GM18873 (cell line): ENCODE measurements around the gene IGF1R.

Source experiments
- ATAC-seq: cut with Tn5 transposase; IDR thresholded peaks from one replicate; pipeline ENCODE4 v1.9.1; 2021; ENCODE audit warnings: mild to moderate bottlenecking, moderate library complexity, moderate number of reproducible peaks; ENCODE audit not compliant: unreplicated experiment, low FRiP score

Gene IGF1R

DNA sequence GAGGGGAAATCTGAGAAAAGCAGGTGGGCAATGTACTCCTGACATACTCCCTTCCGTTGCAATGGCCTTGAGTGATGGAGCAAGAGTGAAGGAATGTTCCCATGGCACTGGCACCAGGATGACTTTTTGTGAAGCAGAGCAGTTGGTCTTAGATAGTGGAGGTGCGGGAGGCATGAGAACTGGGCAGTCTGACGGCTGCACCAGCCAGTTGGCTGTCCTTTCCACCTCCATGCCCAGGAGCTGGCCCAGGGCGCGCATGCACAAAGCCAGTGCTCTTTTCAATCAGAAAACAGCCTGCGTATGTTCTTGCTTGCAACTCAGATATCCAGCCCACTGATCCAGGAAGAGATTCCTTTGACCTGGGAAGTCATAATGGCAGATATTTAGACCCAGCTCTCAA lies 222.4 kb downstream of the IGF1R start:
- ATAC-seq: no peak

DNA sequence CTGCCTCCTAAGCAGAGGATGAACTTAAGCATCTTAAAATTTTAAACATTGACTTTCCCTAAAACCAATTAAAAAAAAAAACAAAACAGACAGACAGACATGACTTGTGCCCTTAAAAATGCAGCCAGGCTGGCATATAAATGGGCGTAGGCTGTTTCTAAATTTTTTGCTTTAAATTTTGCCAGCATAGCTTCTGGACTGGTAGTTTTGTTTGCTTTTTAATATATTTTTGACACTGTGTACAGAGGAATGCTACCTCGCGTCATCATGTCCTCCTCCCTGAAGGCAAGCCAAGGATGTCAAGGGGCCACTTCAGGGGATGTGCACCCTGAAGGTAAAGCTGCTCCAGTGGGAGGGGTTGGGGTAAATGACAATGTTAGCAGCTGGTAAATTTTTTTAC lies 224.4 kb downstream of the IGF1R start:
- ATAC-seq: no peak

- ATAC-seq: no peak
Observed at GRCh38 chr15:98873441-98874218, 225.3 kb downstream of the IGF1R start.

DNA sequence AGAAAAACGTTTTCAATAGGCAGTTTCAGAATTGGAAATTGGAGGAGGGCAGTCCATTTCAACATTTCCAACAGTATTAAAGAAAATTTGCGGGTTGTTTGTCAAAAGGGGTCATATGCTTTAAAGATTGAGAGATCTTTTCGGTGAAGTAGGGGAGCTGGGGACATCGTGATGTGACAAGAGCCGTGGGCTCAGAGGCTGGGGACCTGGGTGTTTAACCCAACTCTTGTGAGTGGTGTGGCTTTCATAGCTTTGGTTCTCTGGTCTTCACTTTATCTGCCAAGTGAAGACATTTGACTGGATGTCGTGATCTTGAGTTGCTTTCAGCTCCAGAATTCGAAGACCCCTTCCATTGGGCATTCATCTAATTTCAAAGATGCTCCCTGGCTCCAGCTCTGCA lies 226.0 kb downstream of the IGF1R start:
- ATAC-seq: no peak

DNA sequence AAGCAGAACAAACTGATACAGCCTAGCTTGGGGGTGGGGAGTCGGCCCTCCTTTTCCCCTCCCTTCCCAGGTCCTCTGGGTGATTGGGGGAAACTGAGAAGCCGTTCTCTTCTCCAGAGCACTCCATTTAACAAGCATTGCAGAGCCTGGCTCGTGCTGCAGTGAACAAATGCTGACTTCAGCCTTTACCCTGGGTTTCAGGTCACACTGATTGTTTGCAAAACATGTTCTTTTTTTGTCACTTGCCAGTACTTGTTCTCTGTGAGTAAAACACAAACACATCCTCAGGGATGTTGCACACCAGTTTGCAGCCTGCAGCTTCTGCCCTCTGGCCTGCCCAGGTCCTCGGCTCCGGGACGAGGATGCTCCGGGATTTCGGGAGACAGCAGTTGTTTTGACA lies 226.4 kb downstream of the IGF1R start:
- ATAC-seq: no peak

GRCh38 chr15:98875309-98875708 lies 227.0 kb downstream of the IGF1R start:
- ATAC-seq: no peak

DNA sequence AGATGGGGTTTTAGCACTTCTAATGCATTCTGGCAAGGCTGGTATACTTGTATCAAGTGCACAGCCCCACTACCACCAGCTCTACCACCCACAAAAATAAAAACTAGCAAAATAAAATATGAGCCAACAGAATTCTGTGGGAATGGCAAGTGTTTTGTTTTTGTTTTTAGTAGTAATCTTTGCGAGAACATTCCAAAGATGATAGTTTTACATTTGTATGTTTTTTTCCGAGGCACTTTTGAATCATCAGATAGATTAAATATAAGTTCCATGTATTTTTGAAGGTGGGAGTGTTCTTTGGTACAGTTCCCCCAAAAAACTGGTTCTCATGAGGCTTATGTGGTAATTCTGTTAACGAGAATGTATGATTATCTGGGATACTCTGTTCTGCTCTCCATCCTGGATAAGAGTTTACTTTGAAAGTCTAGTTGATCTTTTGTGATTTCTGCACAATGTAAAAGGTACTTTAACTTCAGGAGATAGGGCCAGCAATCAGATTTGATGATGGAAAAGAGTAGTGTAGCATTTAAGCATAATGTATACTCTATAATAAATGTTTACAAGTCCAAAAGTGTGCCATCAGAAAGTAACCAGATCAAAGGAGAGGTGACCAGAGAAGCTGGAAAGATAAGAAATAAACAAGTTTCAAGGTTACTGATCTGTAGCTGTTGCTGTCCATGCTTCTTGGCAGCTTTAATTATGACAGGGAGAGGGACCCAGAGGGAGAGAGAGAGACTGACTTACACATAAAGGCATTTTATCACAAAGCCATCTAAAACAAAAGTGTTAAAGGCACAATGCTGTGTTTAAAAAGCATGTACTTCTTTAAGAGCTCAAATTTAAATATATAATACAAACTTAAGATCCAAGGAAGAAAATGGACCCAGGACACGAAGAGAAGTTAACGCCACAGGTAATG lies 228.4 kb downstream of the IGF1R start:
- ATAC-seq: no peak

DNA sequence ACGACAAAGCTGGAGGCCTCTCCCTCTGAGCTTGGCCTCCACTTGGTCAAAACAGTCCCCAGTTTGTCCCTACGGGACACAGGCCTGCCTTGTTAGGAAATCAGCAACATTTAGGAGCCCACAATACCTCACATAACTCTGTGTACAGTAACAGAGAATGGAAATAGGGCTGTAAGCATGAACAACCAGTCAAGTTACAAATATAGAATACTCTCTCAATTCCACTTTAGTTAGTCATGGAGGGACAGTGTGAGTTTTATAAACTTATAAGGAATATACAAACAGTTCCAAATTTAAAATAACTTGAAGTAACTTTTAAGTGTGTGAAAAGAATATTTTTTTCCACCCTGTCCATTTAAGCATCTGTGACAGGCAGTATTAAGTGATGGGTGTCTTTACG lies 229.8 kb downstream of the IGF1R start:
- no peak for ATAC-seq

GRCh38 chr15:98878862-98879261 lies 230.5 kb downstream of the IGF1R start:
- ATAC-seq: no peak

DNA sequence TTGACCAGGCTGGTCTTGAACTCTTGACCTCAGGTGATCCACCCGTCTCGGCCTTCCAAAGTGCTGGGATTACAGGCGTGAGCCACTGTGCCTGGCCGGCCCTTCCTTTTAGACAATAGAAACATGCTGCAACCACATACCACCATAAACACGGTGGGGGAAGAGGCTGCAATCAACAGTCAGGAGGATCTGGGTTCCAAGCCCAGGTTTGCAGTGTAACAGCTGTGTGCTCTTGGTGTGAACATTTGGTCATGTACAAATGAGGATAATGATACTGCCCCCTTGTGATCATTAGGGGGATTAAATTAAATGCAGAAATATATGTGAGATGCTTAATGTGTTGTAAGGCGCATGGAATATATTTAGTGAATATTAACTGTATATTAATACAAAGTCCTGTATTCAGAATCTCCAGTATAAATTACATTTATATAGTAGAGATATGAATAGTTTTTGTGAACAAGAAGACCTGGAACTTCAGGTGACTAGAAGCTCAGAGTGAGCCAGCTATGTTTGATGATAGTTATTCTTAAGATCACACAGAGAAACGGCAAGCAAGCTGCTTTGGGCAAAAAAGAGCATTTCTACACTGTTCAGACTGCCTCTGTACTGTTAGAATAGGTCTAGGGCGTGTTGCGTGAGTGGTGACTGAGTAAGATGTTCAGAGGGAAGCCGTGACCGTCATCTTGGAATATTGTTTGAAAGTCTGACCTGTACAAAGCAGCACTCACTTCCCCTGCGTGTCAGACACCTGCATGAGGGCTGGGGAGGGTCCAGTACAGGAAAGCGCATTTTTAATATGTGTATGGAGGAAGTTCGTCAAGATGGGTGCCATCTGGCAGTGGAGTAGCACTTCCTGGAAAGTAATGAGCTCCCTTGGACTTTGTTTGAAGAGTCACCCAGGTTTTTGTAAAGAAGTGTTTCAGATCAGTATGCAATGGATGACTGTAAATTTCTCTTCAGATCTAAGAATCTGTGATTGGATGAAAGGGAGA lies 233.5 kb downstream of the IGF1R start:
- ATAC-seq: no peak

- ATAC-seq: no peak
Observed at GRCh38 chr15:98883478-98883877, 235.1 kb downstream of the IGF1R start.

GRCh38 chr15:98884894-98885293 lies 236.6 kb downstream of the IGF1R start:
- ATAC-seq: no peak

DNA sequence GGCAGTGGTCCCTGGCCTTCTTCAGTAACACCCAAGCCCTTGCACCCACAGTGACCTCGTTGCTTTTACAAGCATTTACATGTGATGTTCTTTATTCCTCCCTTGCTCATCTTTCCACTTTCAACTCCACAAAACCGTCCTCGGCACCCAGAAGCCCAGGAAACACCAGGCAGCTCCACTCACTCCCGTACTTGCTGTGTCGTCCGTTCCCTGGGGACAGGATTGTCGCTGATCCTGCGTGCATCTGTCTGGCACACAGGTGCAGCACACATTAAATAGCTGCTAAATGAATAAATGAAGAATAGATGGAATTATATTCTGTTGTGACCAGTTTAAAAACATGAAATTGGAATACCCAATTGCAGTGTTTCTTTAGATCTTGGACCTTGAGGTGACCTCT lies 239.6 kb downstream of the IGF1R start:
- no peak for ATAC-seq

DNA sequence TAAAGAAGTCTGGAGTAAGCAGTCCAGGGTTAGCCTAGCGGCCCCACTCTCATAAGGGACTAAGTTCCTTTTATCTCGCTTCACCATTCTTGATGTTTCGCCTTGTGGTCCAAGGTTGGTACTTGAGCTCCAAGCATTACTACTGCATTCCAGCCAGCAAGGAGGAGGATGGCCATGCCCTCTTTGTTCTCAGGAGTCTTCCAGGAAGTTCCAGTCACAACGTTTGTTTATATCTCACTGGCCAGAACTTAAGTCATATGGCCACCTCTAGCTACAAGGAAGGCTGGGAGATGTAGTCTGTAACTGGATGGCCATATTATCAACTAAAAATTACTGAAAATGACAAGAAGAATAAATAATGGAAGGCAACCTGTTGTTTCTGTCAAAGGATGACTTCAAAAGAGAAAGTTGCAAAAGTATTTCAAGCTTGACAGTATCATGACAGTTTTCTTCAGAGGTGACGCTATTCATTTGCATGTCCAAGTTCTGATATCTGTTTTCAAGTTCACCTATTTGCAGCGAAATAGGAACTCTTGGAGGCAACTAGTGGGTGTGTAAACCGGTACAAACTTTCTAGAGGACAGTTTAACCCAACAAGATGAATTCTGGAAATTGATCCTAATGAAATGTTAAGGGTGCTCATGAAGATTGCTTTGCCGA lies 240.6 kb downstream of the IGF1R start:
- no peak for ATAC-seq

DNA sequence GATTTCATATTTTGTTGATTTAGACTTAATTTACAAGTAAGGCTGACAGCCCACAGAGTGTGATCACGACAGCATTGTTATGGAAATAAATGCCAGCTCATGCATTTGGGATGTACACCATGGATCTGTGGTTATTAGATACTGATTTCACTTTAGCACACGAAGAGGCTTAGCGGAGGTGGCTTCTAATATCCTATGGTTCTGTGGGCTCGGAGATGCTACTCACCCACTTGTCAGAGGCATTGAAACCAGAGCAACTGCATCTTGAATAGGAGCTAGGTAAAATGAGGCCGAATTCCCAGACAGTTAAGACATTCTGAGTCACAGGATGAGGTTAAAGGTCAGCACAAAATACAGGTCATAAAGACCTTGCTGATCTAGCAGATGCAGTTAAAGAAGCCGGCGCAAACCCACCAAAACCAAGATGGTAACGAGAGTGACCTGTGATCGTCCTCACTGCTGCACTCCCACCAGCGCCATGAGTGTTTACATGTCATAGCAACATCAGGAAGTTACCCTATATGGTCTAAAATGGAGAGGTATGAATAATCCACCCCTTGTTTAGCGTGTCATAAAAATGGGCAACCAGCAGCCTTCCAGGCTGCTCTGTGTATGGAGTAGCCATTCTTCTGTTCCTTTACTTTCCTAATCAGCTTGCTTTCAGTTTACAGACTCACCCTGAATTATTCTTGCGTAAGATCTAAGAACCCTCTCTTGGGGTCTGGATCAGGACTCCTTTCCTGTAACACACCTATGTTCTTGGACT lies 241.8 kb downstream of the IGF1R start:
- ATAC-seq: no peak

DNA sequence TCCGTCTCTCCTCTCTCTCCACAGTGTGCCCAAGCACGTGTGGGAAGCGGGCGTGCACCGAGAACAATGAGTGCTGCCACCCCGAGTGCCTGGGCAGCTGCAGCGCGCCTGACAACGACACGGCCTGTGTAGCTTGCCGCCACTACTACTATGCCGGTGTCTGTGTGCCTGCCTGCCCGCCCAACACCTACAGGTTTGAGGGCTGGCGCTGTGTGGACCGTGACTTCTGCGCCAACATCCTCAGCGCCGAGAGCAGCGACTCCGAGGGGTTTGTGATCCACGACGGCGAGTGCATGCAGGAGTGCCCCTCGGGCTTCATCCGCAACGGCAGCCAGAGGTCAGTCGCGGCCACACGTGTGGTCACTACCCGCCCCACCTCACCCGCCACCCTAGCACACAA lies 243.0 kb downstream of the IGF1R start:
- ATAC-seq: no peak

DNA sequence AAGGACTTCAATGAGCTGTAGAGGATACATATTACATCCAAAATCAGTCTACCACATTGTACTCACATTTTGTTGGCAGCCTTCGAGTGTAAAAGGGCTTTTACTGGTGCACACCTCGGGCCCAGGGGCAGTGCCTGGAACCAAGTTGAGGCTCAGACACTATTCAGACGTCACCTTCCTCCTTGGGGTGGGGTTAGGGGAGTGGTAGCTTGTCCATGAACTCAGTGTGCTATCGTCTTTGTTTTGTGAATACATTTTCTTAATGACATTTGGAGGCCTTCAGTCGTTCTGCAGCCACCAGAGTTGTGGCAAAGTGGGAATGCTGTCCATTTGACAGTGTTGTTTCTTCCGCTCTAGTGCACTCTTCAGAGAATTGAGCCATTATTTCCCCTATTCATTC lies 245.1 kb downstream of the IGF1R start:
- ATAC-seq: no peak

GRCh38 chr15:98894312-98894711 lies 246.0 kb downstream of the IGF1R start:
- ATAC-seq: no peak

DNA sequence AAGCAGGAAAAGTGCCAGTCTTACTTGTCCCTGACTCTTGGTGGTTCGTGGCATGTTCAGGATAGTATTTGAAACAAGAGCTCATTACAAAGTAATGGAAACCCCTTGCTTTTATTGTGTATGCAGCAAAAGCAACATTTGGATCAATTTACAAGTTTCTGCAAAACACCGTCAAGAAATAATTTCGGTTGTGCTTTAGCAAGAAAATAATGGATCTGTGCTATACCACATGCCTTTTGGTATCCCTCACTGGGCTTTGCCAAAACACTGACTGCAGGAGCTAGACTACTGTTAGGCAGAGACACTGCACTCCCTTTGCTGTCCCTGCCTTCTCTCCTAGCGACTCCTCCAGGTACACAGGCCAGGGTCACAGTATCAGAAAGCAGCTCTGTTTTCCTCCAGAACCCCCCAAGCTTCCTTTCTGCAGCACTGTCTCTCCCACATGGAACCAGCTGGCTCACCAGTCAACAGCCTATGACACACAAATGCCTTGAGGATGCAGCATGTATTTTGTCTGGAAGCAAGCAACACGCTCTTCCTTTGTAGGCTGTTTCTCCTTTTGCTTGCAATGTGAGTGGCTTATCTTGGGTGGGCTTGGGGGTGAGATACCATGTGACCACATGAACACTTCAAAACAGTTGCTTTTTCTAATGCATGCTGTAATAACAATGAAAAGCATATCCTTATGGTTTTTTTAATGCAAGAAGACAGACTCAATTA lies 247.8 kb downstream of the IGF1R start:
- no peak for ATAC-seq
